Spleen (tissue), 7 donors: ENCODE results near the gene IQSEC3.

Source experiments
- POLR2AphosphoS5 ChIP-seq, 3 donors: sonication (generic); formaldehyde crosslinking; IDR thresholded peaks; one replicate each; pipeline ENCODE4 v1.5.1; 2017; ENCODE audit warnings: antibody characterized with exemption in 3 of 3
- TF ChIP-seq, protein P1 (sequence below), 11 experiments: fragments of 200-600 bp in 7 of 11; fragments of 450-650 bp in 4 of 11; sonication (generic) in 4 of 11; IDR thresholded peaks in 8 of 11; conservative IDR thresholded peaks in 3 of 11; 1 replicate in 7 of 11; 2 replicates in 4 of 11; pipeline versions ENCODE4 v1.4.0 to v1.8.0; 2016 to 2021; ENCODE audit warnings: antibody characterized with exemption in 11 of 11, inconsistent platforms in 4 of 11, mild to moderate bottlenecking in 1 of 11
- donor health status: DM: no; HTN: no; CAD: no; lungs with moderate emphysema.
- donor health status: DM: no; HTN: no; CAD: no.
- donor health status: DM: no; HTN: no; CAD: no.

DNA sequence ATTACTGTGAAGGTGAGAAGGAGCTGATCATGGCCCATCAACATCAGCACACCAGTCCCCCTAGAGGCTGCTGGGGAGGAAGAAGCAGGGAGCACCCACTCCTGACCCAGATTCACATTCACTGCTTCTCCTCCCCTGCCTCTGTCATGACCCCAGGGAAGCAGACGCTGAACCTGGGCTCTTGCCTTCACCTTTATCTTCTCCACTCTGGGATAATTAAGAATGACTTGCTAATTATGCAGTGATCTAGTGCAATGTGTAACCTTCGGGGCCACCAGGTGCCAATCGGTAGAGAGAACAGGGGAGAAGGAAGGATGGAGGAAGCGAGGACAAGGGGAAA is 44.4 kb upstream of the IQSEC3 start:
- TF ChIP-seq, protein P1, sequence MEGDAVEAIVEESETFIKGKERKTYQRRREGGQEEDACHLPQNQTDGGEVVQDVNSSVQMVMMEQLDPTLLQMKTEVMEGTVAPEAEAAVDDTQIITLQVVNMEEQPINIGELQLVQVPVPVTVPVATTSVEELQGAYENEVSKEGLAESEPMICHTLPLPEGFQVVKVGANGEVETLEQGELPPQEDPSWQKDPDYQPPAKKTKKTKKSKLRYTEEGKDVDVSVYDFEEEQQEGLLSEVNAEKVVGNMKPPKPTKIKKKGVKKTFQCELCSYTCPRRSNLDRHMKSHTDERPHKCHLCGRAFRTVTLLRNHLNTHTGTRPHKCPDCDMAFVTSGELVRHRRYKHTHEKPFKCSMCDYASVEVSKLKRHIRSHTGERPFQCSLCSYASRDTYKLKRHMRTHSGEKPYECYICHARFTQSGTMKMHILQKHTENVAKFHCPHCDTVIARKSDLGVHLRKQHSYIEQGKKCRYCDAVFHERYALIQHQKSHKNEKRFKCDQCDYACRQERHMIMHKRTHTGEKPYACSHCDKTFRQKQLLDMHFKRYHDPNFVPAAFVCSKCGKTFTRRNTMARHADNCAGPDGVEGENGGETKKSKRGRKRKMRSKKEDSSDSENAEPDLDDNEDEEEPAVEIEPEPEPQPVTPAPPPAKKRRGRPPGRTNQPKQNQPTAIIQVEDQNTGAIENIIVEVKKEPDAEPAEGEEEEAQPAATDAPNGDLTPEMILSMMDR (IDR thresholded peaks at IDR 0.05 in 8 of 11, conservative IDR thresholded peaks at IDR 0.05 in 3 of 11), result no peak
- TF ChIP-seq POLR2AphosphoS5 (IDR thresholded peaks at IDR 0.05), result no peak
